ENCODE data around the gene TTLL9. TPM values are rescaled to one million over a fixed set of nuclear protein-coding genes. Genes with fewer than 3 reads are reported as not detected.
"Not testable (repeated sequence)": the region's sequence is repeated elsewhere in the genome, so short reads cannot be mapped to it uniquely, and the experiment has no call there.

TTLL9 gene, protein sequence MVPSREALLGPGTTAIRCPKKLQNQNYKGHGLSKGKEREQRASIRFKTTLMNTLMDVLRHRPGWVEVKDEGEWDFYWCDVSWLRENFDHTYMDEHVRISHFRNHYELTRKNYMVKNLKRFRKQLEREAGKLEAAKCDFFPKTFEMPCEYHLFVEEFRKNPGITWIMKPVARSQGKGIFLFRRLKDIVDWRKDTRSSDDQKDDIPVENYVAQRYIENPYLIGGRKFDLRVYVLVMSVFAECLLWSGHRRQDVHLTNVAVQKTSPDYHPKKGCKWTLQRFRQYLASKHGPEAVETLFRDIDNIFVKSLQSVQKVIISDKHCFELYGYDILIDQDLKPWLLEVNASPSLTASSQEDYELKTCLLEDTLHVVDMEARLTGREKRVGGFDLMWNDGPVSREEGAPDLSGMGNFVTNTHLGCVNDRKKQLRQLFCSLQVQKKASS
- 0.23 and 0.29 TPM in 2 replicates for total RNA-seq

DNA sequence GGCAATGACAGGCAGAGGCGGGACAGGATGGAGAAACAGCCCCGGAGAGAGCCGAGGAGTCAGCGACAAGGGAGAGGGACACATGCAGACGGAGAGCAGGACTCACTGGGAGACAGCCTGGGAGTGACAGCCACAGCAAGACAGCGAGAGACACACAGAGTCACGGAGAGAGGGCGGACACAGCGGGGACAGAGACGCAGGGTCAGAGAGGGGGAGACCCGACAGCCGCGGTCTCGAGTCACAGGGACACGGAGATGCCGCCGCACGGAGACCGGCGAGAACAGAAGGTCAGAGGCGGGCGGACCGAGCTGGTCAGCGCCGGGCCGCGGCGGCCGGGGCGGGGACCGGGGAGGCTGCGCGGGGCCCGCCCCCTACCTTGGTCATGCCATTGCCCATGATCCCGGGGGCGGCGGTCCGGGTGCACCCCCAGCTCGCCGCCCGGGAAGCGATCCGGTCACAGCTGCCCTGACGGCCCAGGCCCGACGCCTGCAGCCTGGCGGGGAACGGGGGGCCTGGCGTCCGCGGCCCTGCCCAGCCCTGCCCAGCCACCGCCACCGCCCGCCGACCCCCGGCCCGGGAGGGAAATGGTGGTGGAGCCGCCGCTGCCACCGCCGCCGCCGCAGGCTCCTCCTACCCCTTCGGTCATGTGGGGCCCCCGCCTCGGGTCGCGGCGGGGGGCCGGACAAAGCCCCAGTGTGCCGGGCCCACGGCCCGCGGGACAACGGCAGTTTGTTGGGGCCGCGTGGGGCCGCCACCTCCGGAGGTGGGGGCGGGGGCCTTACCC lies at the start of gene TTLL9, which contains the start of gene DUSP15:
TTLL9 (plus strand) TSS at position 693 of the 784 bp plus-strand sequence. CDS start 493 bp downstream, outside the sequence.
DUSP15 (minus strand) TSS at position 586 of the 784 bp plus-strand sequence; CDS start at position 396, 190 bp downstream.
- DNase-seq (ENCODE audit: extremely low read depth, low read depth, low spot score) = no peak

DNA sequence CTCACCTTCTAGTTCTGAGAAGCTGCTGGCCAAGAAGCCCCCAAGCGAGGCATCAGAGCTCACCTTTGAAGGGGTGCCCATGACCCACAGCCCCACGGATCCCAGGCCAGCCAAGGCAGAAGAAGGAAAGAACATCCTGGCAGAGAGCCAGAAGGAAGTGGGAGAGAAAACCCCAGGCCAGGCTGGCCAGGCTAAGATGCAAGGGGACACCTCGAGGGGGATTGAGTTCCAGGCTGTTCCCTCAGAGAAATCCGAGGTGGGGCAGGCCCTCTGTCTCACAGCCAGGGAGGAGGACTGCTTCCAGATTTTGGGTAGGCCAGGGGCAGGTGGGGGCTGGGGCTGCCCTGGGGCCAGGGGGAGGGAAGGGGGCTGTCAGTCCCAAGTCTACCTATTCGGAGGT lies 49.0 kb upstream of the TTLL9 start:
- no peak for DNase-seq (ENCODE audit: extremely low read depth, low read depth, low spot score)

DNA sequence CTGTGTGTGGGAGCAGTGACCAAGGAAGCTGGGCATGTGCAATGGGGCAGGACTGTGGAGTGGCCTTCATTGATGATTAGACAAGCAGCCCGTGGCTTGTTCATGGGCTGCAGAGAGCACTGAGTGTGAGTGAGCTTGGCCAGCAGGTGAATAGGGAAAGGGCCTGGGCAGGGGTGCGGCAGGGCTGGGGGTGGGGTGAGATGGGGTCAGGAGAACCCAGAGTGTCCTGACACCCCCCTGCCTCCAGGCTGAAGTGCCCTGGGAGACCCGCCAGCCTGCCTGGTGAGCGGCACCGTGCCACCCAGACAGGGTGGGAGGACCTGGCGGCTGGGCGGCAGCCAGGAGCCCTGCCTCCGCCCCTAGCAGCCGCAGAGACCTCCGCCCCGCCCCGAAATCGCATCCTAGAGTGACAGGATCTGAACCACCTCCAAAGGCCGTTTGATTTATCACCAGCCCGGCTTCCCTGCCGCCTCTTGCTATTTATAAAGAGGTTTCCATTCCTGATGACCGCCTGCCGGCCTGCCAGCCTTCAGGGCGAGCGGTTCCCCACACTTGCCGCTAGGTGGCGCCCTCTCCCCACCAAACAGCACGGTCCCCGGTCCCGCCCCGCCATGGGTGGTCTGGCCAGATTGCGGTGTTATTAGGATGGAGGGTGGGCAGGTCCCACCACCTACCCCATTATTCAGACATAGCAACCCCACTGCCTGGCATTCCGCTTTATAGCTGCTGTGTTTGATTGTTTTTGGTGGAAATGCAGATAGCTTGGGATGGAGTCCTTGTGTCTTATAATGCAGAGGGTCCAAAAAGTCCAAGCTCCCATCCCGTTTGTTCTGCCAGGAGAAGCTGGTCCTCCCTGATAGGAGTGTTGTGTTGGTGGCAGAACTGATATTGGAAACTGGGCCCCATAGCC lies 47.8 kb upstream of the TTLL9 start:
- no peak for DNase-seq (ENCODE audit: extremely low read depth, low read depth, low spot score)

DNA sequence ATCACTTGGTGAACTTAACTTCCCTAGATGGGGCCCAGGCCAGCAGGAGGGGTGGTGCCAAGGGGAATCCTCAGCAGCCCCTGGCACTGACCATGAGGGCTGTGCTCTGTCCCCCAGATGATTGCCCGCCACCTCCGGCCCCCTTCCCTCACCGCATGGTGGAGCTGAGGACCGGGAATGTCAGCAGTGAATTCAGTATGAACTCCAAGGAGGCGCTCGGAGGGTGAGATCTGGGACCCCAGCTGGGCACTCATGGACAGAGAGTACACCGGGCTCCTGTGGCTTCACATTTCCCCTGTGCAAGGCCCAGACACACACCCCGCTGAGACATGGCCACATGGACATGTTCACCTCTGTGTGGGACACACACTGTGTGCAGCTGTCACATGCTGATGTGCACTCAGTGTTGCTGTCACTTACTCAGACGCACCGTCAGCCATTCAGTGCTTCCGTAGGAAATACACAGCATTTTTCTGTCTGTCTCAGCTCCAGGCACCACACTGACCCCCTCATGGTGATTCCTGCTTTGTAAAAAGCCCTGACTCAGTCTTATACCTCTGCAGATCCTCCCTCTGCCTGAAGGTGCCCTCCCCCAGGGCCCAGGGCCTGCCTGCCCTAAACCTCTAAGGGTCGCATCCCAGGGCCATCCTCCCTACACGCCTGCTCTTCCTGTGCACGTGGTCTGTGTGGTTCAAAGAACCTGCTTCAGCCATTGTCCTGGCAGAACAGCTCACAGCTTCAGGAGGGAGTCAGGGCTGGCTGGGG lies 46.9 kb upstream of the TTLL9 start:
- DNase-seq (ENCODE audit: extremely low read depth, low read depth, low spot score) = no peak

DNA sequence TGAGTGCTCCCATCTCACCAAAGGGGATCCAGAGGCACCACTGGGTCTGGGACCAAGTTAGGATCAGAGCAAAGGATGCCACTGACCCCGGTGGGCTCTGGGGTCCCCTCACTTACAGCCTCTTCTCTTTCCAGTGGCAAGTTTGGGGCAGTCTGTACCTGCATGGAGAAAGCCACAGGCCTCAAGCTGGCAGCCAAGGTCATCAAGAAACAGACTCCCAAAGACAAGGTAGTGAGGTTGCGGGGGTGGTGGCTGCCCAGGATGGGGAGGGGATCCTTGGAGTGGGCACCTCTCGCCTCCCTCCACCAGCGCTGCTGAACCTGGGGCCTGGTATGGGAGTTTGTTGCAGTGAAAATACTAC lies 46.3 kb upstream of the TTLL9 start:
- no peak for DNase-seq (ENCODE audit: extremely low read depth, low read depth, low spot score)

DNA sequence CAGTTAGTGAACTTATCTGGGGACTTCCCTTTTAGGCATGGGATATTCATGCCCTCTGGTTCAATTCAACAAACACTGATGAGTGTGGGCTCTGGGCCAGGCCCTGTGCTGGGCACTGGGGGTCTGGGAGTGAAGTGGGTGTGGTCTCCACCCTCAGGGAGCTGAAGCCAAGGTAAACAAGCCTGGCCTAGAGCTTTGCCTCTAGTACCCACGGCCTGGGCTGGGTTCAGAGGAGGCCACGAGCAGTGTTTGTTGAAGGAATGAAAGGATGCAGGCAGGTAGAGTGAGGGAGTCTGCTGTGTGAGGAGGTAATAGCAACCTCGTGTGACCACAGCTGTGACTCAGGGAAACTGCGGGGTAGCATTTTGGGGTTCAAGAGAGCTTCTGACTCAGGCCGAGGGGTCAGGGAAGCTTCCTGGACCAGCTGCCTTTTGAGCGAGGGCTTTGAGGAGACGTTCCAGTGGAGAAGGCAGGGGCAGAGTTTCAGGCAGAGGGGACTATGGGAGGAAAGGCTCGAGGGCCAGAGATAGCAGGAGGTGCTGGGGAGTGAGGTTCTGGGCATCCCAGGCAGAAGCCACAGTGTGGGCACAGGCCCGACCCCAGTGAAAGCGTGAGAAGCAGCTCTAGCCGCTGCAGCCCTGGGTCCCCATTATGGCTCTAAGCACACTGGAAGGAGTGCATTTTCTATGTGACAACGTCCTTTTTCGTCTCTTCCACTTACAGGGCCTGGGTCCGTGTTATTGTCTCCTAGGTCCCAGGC lies 45.7 kb upstream of the TTLL9 start:
- DNase-seq (ENCODE audit: extremely low read depth, low read depth, low spot score) = no peak

DNA sequence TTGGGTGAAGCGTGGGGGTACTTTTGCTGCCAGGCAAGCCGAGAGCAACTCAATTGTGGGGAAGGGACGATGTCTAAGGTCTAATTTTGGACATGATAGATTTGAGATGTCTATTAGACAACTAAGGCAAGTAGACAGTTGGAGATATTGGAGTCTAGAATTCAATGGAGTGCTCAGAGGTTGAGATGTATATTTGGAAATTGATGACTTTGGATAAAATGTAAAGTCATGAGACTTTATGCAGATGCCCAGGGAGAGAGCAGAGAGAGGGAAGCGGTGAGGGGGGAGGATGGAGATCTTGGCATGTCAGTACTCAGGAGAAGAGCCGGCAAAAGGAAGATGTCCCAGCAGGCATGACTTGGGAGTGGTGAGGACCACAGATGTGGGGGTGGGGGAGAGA lies 44.4 kb upstream of the TTLL9 start:
- no peak for DNase-seq (ENCODE audit: extremely low read depth, low read depth, low spot score)

DNA sequence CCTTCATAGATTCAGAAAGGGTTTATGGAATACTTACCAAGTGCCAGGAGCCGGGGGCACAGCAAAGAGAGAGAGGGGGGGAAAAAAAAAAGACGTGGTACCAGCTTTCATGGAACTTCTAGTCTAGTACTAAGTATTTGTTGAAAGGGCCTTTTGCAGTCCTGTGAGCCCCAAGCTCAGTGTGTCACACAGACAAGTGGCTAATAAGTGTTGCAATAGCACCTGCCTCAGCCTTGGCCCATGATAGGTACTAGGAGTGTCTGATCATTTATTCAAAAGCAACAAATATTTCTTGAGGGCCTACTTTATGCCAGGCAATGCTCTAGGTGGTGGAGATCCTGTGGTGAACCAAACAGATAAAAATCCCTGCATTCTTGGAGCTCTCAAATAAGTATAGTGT lies 43.4 kb upstream of the TTLL9 start:
- DNase-seq (ENCODE audit: extremely low read depth, low read depth, low spot score) = no peak

DNA sequence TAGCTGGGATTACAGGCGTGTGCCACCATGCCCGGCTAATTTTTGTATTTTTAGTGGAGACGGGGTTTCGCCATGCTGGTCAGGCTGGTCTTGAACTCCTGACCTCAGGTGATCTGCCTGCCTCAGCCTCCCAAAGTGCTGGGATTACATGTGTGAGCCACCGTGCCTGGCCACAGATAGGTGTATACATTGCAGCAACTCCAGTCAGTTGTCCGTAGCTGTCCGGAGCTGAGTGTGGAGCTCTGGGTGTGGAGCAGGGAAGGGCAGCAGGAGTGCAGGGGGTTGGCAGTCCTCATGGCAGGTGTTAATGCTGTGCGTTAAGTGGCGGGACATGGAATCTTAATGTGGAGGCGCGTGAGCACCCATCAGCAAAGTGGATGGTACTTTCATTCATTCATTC lies 42.4 kb upstream of the TTLL9 start:
- not testable (repeated sequence) for DNase-seq (ENCODE audit: extremely low read depth, low read depth, low spot score)

DNA sequence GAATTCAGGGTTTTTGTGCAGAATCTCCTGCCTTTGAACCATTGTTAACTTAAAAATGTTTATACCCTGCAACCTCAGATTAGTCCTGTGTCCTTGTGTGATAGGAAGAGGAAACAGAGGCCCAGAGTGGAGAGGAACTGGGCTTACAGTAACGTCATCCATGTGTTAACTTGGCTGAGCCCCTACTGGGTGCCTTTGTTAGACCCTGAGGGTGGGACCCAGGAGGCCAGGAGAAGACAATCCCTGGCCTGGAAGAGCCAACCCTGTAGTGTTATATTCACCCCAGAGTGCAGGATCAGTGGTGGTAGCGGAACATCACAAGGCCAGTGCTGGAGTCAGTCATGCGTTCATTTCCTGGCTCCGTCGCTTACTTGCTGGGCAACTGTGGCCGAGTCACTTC lies 40.7 kb upstream of the TTLL9 start:
- DNase-seq (ENCODE audit: extremely low read depth, low read depth, low spot score) = no peak

DNA sequence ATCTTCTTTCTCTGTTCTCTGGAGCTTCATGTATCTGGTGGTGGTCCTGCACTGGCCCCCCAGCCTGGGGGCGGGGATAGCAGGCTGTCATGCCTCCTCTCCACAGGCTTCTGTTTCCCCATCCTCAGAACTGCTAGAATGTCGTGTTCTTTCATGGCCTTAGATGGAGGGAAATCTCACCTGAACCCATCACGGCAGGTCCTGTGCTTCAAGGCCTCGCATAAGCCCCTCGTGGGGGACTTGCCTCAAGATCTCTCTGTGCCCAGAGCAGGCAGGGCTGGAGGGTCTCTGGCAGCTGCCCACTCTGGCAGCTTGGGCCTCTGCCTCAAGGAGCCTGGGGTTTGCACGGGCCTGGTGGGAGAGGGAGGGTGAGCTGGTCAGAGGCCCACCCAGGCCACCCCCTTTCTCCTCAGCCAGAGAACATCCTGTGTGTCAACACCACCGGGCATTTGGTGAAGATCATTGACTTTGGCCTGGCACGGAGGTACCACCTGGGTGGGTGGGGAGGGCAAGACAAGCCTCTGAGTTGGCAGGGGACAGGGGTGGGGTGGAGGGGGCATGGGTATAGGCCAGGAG lies 39.9 kb upstream of the TTLL9 start:
- no peak for DNase-seq (ENCODE audit: extremely low read depth, low read depth, low spot score)

DNA sequence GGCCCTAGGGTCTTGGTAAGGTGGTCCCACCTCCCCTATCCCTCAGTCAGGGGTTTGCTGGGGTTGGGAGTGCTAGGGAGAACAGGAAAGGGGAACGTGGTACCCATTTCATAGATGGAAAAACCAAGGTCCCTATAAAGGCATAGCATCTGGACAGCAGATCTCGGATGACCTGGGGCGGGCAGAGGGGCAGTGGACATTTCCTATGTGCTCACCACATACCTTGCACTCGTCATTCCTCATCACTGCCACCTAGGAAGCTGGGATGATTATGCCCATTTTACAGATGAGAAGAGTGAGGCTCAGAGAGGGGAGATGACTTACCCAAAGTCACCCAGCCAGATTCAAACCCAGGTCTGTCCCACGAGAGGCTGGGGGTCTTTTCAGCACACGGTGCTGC lies 39.2 kb upstream of the TTLL9 start:
- no peak for DNase-seq (ENCODE audit: extremely low read depth, low read depth, low spot score)

DNA sequence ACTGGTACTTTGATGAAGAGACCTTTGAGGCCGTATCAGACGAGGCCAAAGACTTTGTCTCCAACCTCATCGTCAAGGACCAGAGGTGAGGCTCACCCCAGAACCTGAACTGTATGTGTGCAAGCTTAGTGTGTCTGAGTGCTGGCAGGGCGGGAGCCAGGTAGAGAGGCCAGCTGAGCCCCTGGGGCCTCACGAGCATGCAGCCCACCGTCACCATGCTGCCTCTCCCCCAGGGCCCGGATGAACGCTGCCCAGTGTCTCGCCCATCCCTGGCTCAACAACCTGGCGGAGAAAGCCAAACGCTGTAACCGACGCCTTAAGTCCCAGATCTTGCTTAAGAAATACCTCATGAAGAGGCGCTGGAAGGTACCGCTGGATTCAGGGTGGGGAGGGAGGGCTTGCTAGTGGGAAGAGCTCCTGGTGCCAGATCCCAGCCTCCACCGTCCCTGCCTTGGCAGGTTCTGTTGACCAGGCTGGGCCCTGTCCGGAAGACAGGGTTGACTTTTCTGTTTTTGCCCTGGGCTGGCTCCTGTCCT lies 38.6 kb upstream of the TTLL9 start:
- DNase-seq (ENCODE audit: extremely low read depth, low read depth, low spot score) = no peak

DNA sequence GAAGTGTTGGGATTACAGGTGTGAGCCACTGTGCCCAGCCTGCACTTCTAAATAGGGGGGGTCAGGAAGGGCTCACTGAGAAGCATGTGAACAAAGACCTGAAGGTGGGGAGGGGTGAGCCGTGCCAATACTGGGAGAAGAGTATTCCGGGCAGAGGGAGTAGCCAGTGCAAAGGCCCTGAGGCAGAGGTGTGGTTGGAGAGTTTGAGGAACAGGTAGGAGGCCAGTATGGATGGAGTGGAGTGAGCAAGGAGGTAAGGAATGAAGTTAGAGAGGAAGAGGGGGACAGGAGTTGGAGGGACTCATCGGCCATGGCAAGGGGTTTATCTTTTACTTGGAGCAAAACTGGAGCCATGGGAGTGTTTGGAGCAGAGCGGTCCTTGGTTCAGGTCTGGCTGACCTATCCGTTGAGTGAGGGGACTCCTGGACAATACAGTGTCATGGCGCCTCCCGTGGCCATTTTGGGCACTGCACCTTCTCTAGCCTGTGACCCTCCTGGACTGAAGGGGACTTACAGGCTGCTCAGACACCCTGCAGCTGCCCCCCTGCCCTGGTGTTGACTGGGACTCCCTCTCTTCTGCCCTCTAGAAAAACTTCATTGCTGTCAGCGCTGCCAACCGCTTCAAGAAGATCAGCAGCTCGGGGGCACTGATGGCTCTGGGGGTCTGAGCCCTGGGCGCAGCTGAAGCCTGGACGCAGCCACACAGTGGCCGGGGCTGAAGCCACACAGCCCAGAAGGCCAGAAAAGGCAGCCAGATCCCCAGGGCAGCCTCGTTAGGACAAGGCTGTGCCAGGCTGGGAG lies 37.1 kb upstream of the TTLL9 start:
- DNase-seq (ENCODE audit: extremely low read depth, low read depth, low spot score) = no peak

DNA sequence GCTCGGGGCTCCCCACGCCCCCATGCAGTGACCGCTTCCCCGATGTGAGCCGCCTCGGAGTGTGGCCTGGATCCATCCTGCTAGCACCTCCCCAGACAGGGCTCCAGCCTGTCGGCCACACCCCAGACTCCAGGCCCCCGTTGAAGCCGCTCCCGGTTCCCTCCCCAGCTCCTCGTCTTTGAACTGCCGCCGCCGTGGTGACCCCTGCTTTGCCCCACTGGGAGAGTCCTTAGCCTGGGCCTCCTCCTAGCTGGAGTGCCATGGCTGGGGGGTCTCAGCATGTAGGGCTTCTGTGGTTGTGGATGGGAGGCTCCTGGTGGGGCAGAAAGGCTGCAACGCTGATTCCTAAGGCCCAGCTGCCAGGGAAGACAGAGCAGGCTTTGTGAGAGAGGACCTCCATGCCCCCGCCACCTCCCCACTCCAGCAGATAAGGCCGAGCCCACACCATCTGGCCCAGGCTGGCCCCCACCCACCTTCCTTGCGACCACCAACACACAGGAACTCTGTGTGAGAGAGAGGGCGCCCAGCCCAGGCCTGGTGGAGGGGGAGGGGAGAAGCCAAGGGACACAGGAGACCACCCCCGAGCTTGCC lies 36.4 kb upstream of the TTLL9 start:
- DNase-seq (ENCODE audit: extremely low read depth, low read depth, low spot score) = no peak

DNA sequence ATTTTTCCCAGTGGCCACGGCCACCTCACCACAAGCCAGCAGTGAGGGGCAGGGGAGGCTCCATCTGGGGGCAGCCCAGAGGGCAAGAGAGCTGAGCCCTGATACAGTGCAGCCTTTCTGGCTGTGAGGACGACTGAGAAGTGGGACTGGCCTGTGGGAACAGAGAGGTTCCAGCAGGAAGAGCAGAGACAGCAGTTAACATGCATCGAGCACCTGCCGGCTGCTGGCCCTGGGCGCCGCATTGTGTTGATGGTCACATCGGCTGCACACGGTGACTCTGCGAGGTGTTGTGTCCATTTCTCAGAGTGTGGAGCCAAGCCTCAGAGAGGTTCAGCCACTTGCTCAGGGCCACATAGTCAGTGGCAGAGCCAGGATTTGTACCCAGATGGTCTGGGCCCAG lies 34.9 kb upstream of the TTLL9 start:
- no peak for DNase-seq (ENCODE audit: extremely low read depth, low read depth, low spot score)

DNA sequence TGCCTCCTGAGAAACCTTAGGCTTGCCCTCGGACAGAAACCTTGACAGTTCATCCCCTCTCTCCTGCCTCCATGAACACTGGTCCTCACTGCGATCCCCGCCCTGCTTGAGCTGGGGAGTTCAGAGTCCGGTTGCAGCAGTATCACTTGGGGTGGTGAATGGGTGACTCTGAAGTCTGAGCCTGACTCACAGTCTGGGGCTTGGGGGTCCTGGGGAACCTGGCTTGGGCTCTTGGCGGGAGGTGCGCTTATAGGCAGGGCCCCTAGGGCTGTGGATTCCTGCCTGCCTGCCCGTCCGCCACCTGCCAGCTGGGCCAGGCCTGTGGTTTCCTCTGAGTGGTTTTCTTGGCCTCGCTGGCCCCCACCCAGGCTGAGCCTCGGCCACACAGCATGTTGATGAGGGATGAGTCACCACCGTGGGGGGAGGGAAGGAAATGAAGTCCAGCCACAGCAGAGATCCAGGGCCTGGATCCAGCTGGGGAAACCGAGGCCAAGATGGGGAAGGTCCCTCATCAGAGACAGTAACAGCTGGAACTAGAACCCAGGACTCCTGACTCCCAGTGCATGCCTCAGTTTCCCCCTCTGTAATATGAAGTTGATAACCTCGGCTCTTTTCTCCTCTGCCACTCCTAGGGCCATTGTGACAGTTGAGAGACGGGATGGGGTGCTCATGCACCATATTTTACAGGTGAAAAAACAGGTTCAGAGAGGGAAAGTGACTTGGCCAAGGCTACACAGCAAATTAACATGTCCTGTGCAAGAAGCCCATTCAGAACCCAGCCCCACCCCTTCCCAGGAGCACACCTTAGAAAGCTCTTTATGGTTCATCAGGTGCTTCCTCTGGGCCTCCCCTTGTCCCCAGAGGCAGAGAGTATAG lies 34.2 kb upstream of the TTLL9 start:
- no peak for DNase-seq (ENCODE audit: extremely low read depth, low read depth, low spot score)
